ENCODE data around the gene STAT1. TPM values are rescaled to one million over a fixed set of nuclear protein-coding genes. Genes with fewer than 3 reads are reported as not detected.

Gene STAT1
- polyA plus RNA-seq, 1 donor (not counting 4 experiments of a cell fraction or from before 2014, with no cell fraction given): 181 TPM

DNA sequence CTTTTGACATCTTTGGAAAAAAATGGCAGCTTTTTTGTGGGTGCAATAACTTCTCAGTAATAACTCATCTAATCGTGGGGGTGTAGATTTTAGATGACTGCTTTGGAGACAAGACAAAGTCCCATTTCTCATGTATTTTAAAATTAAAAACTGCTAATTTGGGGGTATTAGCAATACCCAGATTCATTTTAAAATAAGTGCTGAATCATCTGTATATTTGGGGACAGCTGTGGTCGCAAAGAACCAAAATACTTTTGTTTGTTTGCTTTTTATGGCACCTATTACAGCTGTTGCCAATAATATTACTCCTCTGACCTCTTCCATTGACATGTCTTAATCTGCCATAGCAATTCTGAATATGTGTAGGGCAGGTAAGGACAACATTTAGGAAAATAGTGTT is 45.4 kb downstream of the STAT1 start:
- Histone ChIP-seq H3K9ac (ENCODE audit: control insufficient read depth, extremely low read depth, insufficient read depth, low read length) (no peak overlapping the region), H2AFZ (ENCODE audit: control insufficient read depth, low read length) (no peak overlapping the region), H3K9me3 (ENCODE audit: control insufficient read depth, low read depth, low read length) (no peaks in the 10 kb centered on the region), H3K79me2 (ENCODE audit: control insufficient read depth, insufficient read depth, low read length) (no peaks in the 10 kb centered on the region), H3K9me1 (ENCODE audit: control insufficient read depth, extremely low read depth, insufficient read depth, low read length) (no peaks in the 10 kb centered on the region), H3K4me2 (ENCODE audit: control insufficient read depth, extremely low read depth, insufficient read depth, low read depth, low read length) (no peak overlapping the region), H3K4me1 (ENCODE audit: control insufficient read depth, extremely low read depth, insufficient read depth, low read length) (no peaks in the 10 kb centered on the region), H3K4me3 (ENCODE audit: control insufficient read depth in 2 of 3, extremely low read depth in 1 of 3, insufficient read depth in 2 of 3, low read depth in 1 of 3, low read length in 3 of 3) (no peak overlapping the region), H3K27me3 (ENCODE audit: control insufficient read depth, extremely low read depth, insufficient read depth, low read length) (no peaks in the 10 kb centered on the region), H3K27ac (ENCODE audit: control insufficient read depth, insufficient read depth, low read length) (no peak overlapping the region), H3K36me3 (ENCODE audit: control insufficient read depth in 2 of 2, extremely low read depth in 1 of 2, insufficient read depth in 2 of 2, low read length in 2 of 2) (peaks cover 30 to 34% of the 10 kb centered on the region in 2 experiments), H4K20me1 (ENCODE audit: control insufficient read depth, extremely low read depth, insufficient read depth, low read length) (no peaks in the 10 kb centered on the region)
- dilution Hi-C loops (cut with MboI; ENCODE audit: extremely low pct_ligation_motif_present, low sequenced_read_pairs): no loop called here
- no peak for DNase-seq (ENCODE audit: low read depth, low spot score)
- FAIRE-seq: no peak
- no peak for TF ChIP-seq EZH2 (IDR thresholded peaks at IDR 0.05; ENCODE audit: low read length)
- TF ChIP-seq, protein P1, sequence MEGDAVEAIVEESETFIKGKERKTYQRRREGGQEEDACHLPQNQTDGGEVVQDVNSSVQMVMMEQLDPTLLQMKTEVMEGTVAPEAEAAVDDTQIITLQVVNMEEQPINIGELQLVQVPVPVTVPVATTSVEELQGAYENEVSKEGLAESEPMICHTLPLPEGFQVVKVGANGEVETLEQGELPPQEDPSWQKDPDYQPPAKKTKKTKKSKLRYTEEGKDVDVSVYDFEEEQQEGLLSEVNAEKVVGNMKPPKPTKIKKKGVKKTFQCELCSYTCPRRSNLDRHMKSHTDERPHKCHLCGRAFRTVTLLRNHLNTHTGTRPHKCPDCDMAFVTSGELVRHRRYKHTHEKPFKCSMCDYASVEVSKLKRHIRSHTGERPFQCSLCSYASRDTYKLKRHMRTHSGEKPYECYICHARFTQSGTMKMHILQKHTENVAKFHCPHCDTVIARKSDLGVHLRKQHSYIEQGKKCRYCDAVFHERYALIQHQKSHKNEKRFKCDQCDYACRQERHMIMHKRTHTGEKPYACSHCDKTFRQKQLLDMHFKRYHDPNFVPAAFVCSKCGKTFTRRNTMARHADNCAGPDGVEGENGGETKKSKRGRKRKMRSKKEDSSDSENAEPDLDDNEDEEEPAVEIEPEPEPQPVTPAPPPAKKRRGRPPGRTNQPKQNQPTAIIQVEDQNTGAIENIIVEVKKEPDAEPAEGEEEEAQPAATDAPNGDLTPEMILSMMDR (optimal IDR thresholded peaks at IDR 0.05 in 1 of 3, IDR thresholded peaks at IDR 0.05 in 1 of 3, conservative IDR thresholded peaks at IDR 0.05 in 1 of 3; ENCODE audit: extremely low read depth in 1 of 3, insufficient read depth in 2 of 3, low read length in 3 of 3): no peak

DNA sequence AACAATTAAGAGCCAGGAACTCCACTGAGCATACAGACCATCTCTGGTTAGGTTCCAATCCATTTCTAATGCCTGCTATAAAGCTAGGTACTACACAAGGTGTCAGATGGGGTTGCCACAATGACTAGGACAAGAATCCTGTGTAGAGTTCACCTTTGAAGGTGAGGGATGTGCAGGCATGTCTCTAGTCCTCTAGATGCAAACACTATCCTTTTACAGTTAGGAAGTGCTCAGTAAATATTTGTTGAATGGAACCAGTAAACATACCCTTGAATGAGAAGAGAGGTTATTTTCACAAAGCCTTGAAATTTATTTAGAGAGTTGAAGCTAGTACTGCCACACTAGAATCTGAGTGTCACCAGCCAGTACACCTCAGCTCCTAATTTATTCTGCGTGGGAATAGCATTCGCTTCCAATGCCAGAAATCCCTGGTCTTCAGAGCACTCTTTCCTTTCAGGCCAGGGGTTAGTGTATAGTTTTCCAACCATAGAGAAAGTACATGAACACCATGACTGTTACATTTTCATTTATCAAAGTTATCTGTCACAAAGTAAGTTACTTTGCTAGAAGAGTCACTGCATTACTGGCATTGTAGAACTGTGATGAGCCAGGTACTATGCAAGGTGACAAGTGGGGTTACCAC is 48.3 kb downstream of the STAT1 start:
- Histone ChIP-seq H3K4me2 (ENCODE audit: control insufficient read depth, extremely low read depth, insufficient read depth, low read depth, low read length) (no peak overlapping the region), H3K9ac (ENCODE audit: control insufficient read depth, extremely low read depth, insufficient read depth, low read length) (no peak overlapping the region), H3K36me3 (ENCODE audit: control insufficient read depth in 2 of 2, extremely low read depth in 1 of 2, insufficient read depth in 2 of 2, low read length in 2 of 2) (peaks cover 13 to 19% of the 10 kb centered on the region in 2 experiments), H3K27me3 (ENCODE audit: control insufficient read depth, extremely low read depth, insufficient read depth, low read length) (no peaks in the 10 kb centered on the region), H3K9me3 (ENCODE audit: control insufficient read depth, low read depth, low read length) (no peaks in the 10 kb centered on the region), H3K27ac (ENCODE audit: control insufficient read depth, insufficient read depth, low read length) (no peak overlapping the region), H3K4me3 (ENCODE audit: control insufficient read depth in 2 of 3, extremely low read depth in 1 of 3, insufficient read depth in 2 of 3, low read depth in 1 of 3, low read length in 3 of 3) (no peak overlapping the region), H4K20me1 (ENCODE audit: control insufficient read depth, extremely low read depth, insufficient read depth, low read length) (no peaks in the 10 kb centered on the region), H3K4me1 (ENCODE audit: control insufficient read depth, extremely low read depth, insufficient read depth, low read length) (no peaks in the 10 kb centered on the region), H3K9me1 (ENCODE audit: control insufficient read depth, extremely low read depth, insufficient read depth, low read length) (no peaks in the 10 kb centered on the region), H2AFZ (ENCODE audit: control insufficient read depth, low read length) (no peak overlapping the region), H3K79me2 (ENCODE audit: control insufficient read depth, insufficient read depth, low read length) (no peaks in the 10 kb centered on the region)
- no peak for TF ChIP-seq EZH2 (IDR thresholded peaks at IDR 0.05; ENCODE audit: low read length)
- TF ChIP-seq, protein P1 (optimal IDR thresholded peaks at IDR 0.05 in 1 of 3, IDR thresholded peaks at IDR 0.05 in 1 of 3, conservative IDR thresholded peaks at IDR 0.05 in 1 of 3; ENCODE audit: extremely low read depth in 1 of 3, insufficient read depth in 2 of 3, low read length in 3 of 3): no peak
- dilution Hi-C loops (cut with MboI; ENCODE audit: extremely low pct_ligation_motif_present, low sequenced_read_pairs): no loop called here
- FAIRE-seq (no peak), DNase-seq (ENCODE audit: low read depth, low spot score) (no peak)

Measured in keratinocyte (primary cell).